ENCODE results near the gene NCAPH2.

NCAPH2 gene

GRCh38 chr22:50489363-50490243 lies 18.4 kb upstream of the NCAPH2 start:
- DNase-seq (ENCODE audit: low spot score) = no peak
- TF ChIP-seq CTCF (IDR thresholded peaks at IDR 0.05; ENCODE audit: borderline replicate concordance, control extremely low read depth, extremely low read depth, insufficient read depth, missing control alignments) = no peak
- in situ Hi-C loops (cut with MboI; ENCODE audit: low sequenced_read_pairs, unreplicated experiment) = no loop called here

- no peak for DNase-seq (ENCODE audit: low spot score)
- no peak for TF ChIP-seq CTCF (IDR thresholded peaks at IDR 0.05; ENCODE audit: borderline replicate concordance, control extremely low read depth, extremely low read depth, insufficient read depth, missing control alignments)
- in situ Hi-C loops (cut with MboI; ENCODE audit: low sequenced_read_pairs, unreplicated experiment) = no loop called here
Measured at GRCh38 chr22:50490531-50491308, 17.3 kb upstream of the NCAPH2 start.

GRCh38 chr22:50497093-50497492 lies 10.9 kb upstream of the NCAPH2 start:
- DNase-seq (ENCODE audit: low spot score) = no peak
- TF ChIP-seq CTCF (IDR thresholded peaks at IDR 0.05; ENCODE audit: borderline replicate concordance, control extremely low read depth, extremely low read depth, insufficient read depth, missing control alignments) = no peak
- in situ Hi-C loops (cut with MboI; ENCODE audit: low sequenced_read_pairs, unreplicated experiment) = no loop called here

DNA sequence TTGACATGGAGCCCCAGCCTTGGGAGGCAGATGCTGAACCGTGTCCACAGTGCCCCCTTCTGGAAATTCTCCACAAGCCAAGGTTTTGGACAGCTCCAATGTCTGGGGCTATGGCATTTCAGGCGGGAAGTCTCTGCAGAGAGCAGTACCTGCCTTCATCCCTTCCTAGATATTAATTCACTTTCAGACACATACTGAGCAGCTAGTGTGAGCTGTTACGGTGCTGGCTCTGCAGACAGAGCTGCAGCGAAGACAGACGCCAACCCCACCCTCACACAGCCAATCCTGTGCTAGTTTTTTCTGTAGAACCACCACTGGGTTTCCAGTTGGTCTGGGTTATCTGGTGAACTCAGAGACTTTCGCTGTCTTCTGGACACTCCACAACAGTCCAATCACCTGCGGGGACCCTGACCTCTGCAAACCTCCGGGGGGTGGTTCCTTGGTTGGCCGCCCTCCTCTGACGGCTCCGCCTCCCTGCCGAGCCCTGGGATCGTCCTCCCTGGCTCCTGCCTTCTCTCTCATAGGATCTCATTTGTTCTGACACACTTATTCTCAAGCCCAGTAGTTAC lies 9.6 kb upstream of the NCAPH2 start:
- in situ Hi-C loops (cut with MboI; ENCODE audit: low sequenced_read_pairs, unreplicated experiment) = no loop called here
- DNase-seq (ENCODE audit: low spot score) = peak; percentile 80

DNA sequence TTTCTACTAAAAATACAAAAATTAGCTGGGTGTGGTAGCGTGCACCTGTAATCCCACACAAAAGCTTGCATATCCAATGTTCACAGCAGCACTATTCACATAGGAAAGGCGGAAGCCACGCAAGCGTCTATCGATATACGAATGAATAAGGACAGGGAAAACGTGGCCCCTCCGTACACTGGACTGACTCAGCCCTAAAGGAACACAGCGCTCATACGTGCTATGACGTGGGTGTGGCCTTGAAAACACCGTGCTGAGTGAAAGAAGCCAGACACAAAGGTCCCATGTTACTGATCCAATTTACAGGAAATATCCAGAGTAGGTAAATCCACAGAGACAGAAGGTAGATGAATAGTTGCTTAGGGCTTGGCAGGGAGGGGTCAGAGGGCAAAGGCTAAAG lies 7.6 kb upstream of the NCAPH2 start:
- TF ChIP-seq CTCF (IDR thresholded peaks at IDR 0.05; ENCODE audit: borderline replicate concordance, control extremely low read depth, extremely low read depth, insufficient read depth, missing control alignments) = no peak
- in situ Hi-C loops (cut with MboI; ENCODE audit: low sequenced_read_pairs, unreplicated experiment) = no loop called here

More for the DNA sequence above, 9.6 kb upstream of the NCAPH2 start:
- peak; percentile 58 for TF ChIP-seq CTCF (IDR thresholded peaks at IDR 0.05; ENCODE audit: borderline replicate concordance, control extremely low read depth, extremely low read depth, insufficient read depth, missing control alignments)

GRCh38 chr22:50502096-50502495 lies 5.9 kb upstream of the NCAPH2 start:
- no peak for DNase-seq (ENCODE audit: low spot score)
- no peak for TF ChIP-seq CTCF (IDR thresholded peaks at IDR 0.05; ENCODE audit: borderline replicate concordance, control extremely low read depth, extremely low read depth, insufficient read depth, missing control alignments)
- in situ Hi-C loops (cut with MboI; ENCODE audit: low sequenced_read_pairs, unreplicated experiment) = no loop called here

More for the DNA sequence above, 7.6 kb upstream of the NCAPH2 start:
- no peak for DNase-seq (ENCODE audit: low spot score)
